ENCODE data around the gene BMPR1B.
"Not testable (repeated sequence)": the region's sequence is repeated elsewhere in the genome, so short reads cannot be mapped to it uniquely, and the experiment has no call there.

The BMPR1B gene

DNA sequence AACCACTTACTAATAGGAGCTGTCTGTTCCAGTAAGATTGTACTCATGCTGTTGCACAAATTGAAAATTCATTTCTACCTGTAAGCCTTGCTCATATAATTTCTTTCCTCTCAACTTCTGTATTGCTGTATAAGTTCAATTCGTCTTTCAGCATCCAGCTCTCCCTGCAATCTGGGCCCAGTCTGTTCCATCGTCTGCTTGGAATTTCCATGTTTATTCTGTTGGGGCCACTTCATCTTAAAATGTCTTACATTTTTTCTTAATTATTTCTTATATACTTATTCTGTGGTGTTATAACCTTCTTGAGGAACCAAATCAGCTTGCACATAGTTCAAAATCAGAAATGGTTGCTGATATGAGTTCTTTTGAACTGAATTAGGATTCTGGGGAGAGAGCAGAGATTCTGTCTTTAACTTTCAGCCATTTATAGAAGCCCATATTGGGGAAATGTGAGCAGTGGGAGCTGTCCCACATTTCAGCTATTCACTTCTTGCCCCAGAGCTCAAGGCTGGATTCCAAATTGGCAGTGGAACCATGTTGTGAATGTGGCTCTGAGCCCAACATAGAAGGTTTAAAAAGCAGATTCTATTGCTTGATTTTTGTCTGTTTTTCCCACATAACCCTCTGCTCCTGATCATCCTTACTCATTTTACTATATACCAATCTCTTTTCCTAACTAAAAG is 291.9 kb downstream of the BMPR1B start:
- DNase-seq = no peak

DNA sequence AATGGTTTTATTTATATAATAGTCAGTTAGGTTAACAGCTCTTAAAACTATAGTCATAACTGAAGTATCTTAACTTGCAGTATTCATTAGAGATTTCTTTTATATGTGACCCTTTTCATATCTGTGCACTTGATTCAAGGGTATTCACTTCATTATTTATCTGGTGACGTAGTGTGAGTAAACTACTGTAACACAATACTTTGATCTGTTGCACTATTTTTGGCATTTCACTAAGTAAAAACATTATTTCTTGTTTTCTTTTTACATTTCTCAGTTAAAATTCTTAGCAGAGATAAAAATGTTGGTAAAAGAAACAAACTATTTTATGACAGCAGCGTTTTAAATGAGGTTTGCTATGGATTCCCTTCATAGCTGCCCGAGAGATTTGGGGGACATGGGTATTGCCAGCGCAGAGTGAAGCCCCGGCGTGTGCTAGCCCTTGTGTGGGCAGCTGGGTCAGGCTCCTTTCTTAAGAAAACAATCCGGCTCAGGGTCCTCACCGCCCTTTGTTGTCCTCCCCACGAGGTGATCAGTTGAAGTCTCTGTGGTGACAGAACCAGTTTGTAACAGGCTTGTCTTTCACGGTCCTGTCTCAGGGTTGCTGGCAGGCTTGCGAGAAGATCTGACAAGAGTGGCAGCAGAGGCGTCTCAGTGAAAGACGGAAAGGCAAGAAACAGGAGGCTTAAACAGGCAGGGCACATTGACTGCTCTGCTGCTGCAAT is 293.4 kb downstream of the BMPR1B start:
- no peak for DNase-seq

DNA sequence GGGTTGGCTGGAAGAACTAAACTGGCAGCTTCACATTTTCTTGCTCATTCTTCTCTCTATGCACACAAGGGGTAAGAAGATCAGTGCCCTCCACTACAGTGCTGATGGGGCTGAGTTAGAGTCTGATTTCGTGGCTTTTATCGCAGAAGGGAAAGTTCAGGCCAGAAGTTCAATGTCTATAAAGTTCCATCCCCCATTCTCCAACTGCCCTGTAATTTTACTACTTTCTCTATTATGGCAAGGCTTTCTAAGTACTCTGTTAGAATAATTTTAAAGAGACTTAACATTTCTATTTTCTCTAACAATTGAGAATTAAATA is 293.9 kb downstream of the BMPR1B start:
- DNase-seq = no peak

GRCh38 chr4:95058991-95059390 is 301.2 kb downstream of the BMPR1B start:
- DNase-seq = no peak

DNA sequence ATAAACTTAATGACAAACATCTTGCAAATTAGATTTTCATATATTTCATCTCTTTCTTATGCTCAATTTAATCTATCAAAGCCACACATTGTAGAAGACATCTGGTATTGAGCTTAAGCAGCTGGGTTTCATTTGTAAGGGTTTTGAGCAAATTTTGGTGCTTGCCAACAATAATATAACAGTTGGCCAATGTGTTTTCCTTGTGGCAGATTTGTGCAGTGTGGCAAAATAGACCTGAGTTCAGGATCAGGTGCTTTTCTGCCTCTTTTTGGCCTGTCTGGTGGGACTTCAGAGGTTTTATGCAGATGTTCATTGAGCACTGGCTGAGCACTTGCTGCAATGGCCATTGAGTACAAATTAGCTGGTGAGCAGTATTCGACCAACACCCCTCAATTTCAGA is 301.9 kb downstream of the BMPR1B start:
- DNase-seq = no peak

DNA sequence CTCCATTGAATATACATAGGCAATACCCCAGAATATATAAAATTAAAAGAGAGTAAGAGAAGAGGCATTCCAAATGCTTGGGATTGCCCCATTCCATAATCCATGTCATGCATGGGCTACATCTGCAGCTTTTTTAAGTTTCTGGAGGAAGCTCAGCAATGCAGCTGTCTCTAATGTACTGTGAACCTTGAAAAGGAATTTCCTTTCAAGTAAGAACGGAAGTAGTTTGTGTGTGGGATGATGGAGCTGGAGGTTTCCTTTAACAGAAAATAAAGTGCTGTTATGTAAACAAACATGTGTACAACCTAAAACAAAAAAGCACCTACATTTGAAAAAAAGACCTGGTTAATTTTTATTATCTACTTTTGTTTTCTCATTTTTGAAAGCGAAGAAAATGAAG is 303.5 kb downstream of the BMPR1B start:
- no peak for DNase-seq

GRCh38 chr4:95061801-95062200 is 304.0 kb downstream of the BMPR1B start:
- not testable (repeated sequence) for DNase-seq

DNA sequence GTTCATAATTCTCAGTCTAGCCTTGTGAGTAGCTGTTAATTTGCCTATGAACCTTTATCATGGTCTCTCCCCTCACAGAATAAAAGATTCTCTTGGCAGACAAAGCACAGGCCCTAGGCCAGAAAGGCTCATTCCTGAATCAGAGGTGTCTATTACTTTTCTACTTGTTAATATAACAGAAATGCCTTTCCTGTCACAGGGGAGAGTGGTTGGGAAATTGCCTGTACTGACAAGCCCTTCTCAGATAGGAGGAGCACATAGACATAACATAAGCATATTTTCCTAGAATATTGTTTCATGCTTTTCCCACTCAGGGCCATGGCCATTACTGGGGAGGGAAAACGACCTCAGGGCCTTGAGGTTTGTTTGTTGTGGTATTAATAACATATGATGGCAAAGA is 308.3 kb downstream of the BMPR1B start:
- DNase-seq = no peak

- DNase-seq = no peak
These were observed 310.6 kb downstream of the BMPR1B start for GRCh38 chr4:95068401-95068800.

DNA sequence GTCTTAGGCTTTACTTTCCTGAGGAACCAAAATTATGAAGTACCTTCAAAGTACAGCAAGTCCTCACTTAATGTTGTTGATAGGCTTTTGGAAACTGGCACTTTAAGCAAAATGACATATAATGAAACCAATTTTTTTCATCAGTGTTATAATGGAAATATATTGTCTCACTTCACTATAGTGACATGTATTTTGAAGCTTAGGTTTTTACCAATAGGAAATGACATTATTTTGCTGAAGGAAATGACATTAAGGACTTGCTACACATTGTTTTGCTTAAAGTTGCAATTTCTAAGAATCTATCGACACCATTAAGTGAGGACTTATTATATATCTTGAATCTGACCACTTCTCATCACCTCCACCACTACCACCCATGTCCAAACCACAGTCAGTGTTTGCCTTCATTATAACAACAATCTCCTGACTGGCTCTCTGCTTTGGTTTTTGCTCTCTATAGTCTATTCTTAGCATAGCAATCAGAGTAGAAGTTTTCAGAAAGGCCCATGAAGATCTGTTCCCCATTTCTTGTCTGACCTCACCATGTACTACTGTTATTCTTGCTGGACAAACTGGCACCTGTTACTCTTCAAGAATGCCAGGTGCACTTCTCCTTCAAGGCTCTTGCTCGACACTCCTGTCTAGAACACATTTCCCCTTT is 311.2 kb downstream of the BMPR1B start:
- DNase-seq = no peak

DNA sequence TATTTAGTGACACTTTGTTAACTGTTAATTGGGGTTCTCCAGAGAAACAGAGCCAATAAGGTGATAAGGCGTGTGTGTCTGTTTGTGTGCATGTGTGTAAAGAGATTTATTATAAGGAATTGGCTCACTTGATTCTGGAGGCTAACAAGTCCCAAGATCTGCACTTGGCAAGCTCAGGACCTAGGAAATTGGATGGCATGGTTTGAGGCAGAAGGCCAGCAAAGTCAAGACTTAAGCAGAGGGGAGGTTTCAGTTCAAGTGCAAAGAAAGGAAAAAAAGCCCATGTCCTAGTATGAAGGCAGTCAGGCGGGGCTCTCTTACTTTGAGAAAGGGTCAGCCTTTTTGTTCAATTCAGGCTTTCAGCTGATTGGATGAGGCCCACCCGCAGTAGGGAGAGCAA is 314.1 kb downstream of the BMPR1B start:
- DNase-seq = no peak

GRCh38 chr4:95073646-95074045 is 315.9 kb downstream of the BMPR1B start:
- no peak for DNase-seq

DNA sequence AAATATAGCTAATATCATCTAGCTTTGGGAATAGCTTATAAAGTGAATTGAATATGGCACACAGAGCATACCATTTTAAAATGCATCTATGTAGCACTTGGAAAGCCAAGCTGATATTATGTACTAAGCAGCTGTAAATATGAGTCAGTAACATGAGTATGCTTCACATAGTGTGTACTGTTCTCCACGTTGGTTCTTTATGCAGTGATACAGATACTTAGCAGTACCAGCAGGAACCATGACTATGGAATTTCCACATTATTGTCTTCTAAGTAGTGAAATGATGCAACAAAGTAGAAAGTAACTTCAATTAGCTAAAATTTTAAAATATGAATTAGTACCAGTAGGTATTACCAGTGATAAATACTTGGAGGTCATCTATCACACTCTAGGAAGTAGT is 320.1 kb downstream of the BMPR1B start:
- DNase-seq = no peak

- no peak for DNase-seq
These were observed 323.2 kb downstream of the BMPR1B start for GRCh38 chr4:95080969-95081368.

GRCh38 chr4:95084584-95084983 is 326.8 kb downstream of the BMPR1B start:
- DNase-seq = no peak

GRCh38 chr4:95085124-95085833 is 327.5 kb downstream of the BMPR1B start:
- no peak for DNase-seq

- no peak for DNase-seq
These were observed 328.8 kb downstream of the BMPR1B start for GRCh38 chr4:95086551-95086950.

DNA sequence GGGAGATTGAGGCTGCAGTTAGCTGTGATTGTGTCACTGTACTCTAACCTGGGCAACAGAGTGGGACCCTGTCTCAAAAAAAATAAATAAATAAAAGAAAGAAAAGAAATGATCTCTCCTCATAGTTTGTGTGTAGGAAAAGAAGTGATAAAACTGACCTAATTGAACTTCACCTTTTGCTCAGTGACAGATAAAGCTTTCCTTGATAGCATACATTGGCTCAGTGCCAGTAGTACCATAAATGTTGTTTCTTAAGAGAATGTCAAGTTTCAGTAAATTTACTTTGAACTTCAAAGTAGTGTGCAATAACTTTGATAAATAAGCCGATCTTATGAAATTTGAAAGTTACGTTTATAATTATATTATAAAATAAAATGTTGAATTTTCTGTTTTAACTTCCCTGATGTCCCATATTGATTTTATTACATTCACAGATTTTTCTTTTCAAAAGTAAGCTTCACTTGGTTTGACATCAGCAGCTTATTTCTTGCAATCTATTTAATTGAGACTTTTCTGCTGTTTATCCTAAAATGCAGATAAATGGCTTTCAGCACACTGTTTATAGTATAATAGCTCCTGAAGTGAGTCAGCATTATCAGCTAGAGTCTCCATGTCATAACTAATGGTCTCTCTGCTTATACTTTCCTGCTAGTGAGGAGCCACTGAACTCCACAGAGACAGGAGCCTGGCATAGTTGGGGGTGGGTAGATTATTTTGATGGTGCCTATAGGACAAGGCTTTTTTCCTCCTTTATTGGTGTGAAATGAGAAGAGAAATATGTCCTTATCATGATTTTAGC is 330.1 kb downstream of the BMPR1B start:
- DNase-seq = no peak

DNA sequence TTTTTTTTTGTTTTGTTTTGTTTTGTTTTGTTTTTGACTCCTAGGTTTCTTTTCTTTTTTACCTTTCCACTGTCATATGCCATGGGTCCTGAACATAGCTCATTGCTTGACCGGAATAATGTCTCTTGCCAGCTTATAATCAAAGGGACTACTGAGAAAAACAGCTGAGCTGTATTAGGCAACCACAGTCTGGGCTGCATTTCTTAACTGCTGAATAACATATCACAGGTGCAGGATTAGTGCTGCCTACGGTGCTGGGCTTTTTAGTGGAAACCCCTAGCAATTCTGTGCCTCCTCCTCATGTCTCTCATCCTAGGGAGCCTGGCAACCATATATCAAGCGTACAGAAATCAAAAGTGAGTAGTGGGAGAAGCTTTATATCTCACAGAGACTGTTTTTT is 333.5 kb downstream of the BMPR1B start:
- no peak for DNase-seq

- DNase-seq = no peak
These were observed 335.0 kb downstream of the BMPR1B start for GRCh38 chr4:95092766-95093165.

- no peak for DNase-seq
These were observed 335.7 kb downstream of the BMPR1B start for GRCh38 chr4:95093460-95093859.
